ENCODE measurements around the gene ARHGEF7.

GRCh38 chr13:111230385-111230930, 115.3 kb downstream of the ARHGEF7 start:
- TF ChIP-seq POLR2A (IDR thresholded peaks at IDR 0.05), result no peak
- TF ChIP-seq CTCF (IDR thresholded peaks at IDR 0.05), result no peak
